SK-N-SH treated with all-trans-retinoic acid at 6 μM for 48 hours (cell line): ENCODE results near the gene TBX19.
A peak's percentile ranks its signal among the peaks of the same experiment; 100 is the strongest.

ENCODE experiments used
- ATAC-seq: fragments of 200-7000 bp; cut with Tn5 transposase; 3 replicates; pipeline ENCODE4 v1.9.1; 2020; ENCODE audit warnings: mild to moderate bottlenecking, moderate library complexity
- ARNTL ChIP-seq: fragments of 450-650 bp; formaldehyde crosslinking; IDR thresholded peaks from 2 replicates; pipeline ENCODE4 v1.5.0; 2020; ENCODE audit warnings: low read depth, mild to moderate bottlenecking, moderate library complexity, borderline replicate concordance
- CSDC2 ChIP-seq: fragments of 250-450 bp; sonication (Bioruptor Pico); IDR thresholded peaks from 2 replicates; pipeline ENCODE4 v1.5.0; 2020; ENCODE audit warnings: mild to moderate bottlenecking, moderate library complexity
- ESRRG ChIP-seq: fragments of 250-450 bp; sonication (Bioruptor Pico); IDR thresholded peaks from 2 replicates; pipeline ENCODE4 v1.6.1; 2021; ENCODE audit warnings: mild to moderate bottlenecking
- GLIS3 ChIP-seq: fragments of 250-450 bp; sonication (Bioruptor Pico); IDR thresholded peaks from 2 replicates; pipeline ENCODE4 v1.5.0; 2020; ENCODE audit warnings: mild to moderate bottlenecking, moderate library complexity
- OSR1 ChIP-seq: fragments of 250-450 bp; sonication (Bioruptor Pico); IDR thresholded peaks from 2 replicates; pipeline ENCODE4 v1.8.0; 2022; ENCODE audit warnings: moderate library complexity, mild to moderate bottlenecking, inconsistent platforms
- PPARA ChIP-seq: fragments of 250-450 bp; sonication (Bioruptor Pico); IDR thresholded peaks from 2 replicates; pipeline ENCODE4 v1.5.0; 2020; ENCODE audit warnings: mild to moderate bottlenecking, borderline replicate concordance
- RARB ChIP-seq: fragments of 250-450 bp; sonication (Bioruptor Pico); IDR thresholded peaks from 2 replicates; pipeline ENCODE4 v1.8.0; 2021; ENCODE audit warnings: mild to moderate bottlenecking, moderate library complexity
- SNAI2 ChIP-seq: fragments of 250-450 bp; sonication (Bioruptor Pico); IDR thresholded peaks from 2 replicates; pipeline ENCODE4 v1.5.0; 2020; ENCODE audit warnings: mild to moderate bottlenecking, moderate library complexity
- TCF4 ChIP-seq: fragments of 250-450 bp; sonication (Bioruptor Pico); IDR thresholded peaks from 2 replicates; pipeline ENCODE4 v1.8.0; 2021; ENCODE audit warnings: mild to moderate bottlenecking, moderate library complexity, borderline replicate concordance
- TOX ChIP-seq: fragments of 250-450 bp; sonication (Bioruptor Pico); IDR thresholded peaks from 2 replicates; pipeline ENCODE4 v1.8.0; 2021; ENCODE audit warnings: mild to moderate bottlenecking, moderate library complexity, borderline replicate concordance
- ZC3H10 ChIP-seq: fragments of 250-450 bp; sonication (Bioruptor Pico); IDR thresholded peaks from 2 replicates; pipeline ENCODE4 v1.5.1; 2021; ENCODE audit warnings: mild to moderate bottlenecking, moderate library complexity
- ZFP3 ChIP-seq: fragments of 250-450 bp; sonication (Bioruptor Pico); IDR thresholded peaks from 2 replicates; pipeline ENCODE4 v1.5.0; 2020; ENCODE audit warnings: mild to moderate bottlenecking, moderate library complexity
- ZFP30 ChIP-seq: fragments of 450-650 bp; formaldehyde crosslinking; IDR thresholded peaks from 2 replicates; pipeline ENCODE4 v1.5.0; 2022; ENCODE audit warnings: mild to moderate bottlenecking, moderate library complexity
- ZNF565 ChIP-seq: fragments of 450-650 bp; formaldehyde crosslinking; conservative IDR thresholded peaks from 2 replicates; pipeline ENCODE4 v1.5.0; 2020; ENCODE audit warnings: low read depth, mild to moderate bottlenecking, moderate library complexity
- ZNF70 ChIP-seq: fragments of 450-650 bp; formaldehyde crosslinking; IDR thresholded peaks from 2 replicates; pipeline ENCODE4 v1.5.0; 2020; ENCODE audit warnings: mild to moderate bottlenecking, moderate library complexity
- ZNF8 ChIP-seq: fragments of 450-650 bp; formaldehyde crosslinking; IDR thresholded peaks from 2 replicates; pipeline ENCODE4 v1.5.0; 2020; ENCODE audit warnings: mild to moderate bottlenecking, moderate library complexity
- TF ChIP-seq, protein P1 (sequence below): fragments of 250-450 bp; sonication (Bioruptor Pico); IDR thresholded peaks from 2 replicates; pipeline ENCODE4 v1.8.0; 2021; ENCODE audit warnings: low read depth, mild to moderate bottlenecking, moderate library complexity, borderline replicate concordance
- TF ChIP-seq, protein P2 (sequence below): fragments of 250-450 bp; sonication (Bioruptor Pico); IDR thresholded peaks from 2 replicates; pipeline ENCODE4 v1.5.0; 2020; ENCODE audit warnings: mild to moderate bottlenecking, moderate library complexity
- TF ChIP-seq, protein P3 (sequence below): fragments of 250-450 bp; sonication (Bioruptor Pico); IDR thresholded peaks from 2 replicates; pipeline ENCODE4 v1.5.1; 2021; ENCODE audit warnings: mild to moderate bottlenecking, moderate library complexity
- TF ChIP-seq, protein P4 (sequence below): fragments of 250-450 bp; sonication (Bioruptor Pico); IDR thresholded peaks from 2 replicates; pipeline ENCODE4 v1.5.1; 2020; ENCODE audit warnings: low read depth, mild to moderate bottlenecking, moderate library complexity

The TBX19 gene

DNA sequence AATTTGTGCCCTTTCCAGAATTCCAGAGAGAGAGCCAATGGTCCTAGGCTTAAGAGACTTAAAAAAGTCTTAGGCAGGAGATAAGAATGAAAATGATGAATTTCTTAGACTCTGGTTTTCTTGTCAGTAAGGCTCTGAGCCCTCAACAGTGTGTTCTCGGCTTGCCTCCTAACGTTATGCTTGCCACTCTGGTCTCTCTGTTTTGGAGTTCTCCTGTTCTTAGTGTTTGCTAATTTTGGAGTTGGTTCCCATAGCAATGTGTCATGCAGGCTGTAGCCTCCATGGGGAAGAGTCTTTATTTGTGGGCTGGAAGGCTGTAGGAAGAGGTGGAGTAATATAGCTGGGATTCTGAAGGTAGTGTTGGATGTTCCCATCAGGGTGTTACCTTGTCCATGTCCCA is 19.9 kb downstream of the TBX19 start:
- no peak for ATAC-seq
- TF ChIP-seq, protein P1, sequence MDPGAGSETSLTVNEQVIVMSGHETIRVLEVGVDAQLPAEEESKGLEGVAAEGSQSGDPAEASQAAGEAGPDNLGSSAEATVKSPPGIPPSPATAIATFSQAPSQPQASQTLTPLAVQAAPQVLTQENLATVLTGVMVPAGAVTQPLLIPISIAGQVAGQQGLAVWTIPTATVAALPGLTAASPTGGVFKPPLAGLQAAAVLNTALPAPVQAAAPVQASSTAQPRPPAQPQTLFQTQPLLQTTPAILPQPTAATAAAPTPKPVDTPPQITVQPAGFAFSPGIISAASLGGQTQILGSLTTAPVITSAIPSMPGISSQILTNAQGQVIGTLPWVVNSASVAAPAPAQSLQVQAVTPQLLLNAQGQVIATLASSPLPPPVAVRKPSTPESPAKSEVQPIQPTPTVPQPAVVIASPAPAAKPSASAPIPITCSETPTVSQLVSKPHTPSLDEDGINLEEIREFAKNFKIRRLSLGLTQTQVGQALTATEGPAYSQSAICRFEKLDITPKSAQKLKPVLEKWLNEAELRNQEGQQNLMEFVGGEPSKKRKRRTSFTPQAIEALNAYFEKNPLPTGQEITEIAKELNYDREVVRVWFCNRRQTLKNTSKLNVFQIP = no peak
- TF ChIP-seq PPARA (CRISPR knock-in tag) (no peak), RARB (CRISPR knock-in tag) (no peak), ESRRG (CRISPR knock-in tag) (no peak), ZFP30 (CRISPR knock-in tag) (no peak), TCF4 (CRISPR knock-in tag) (no peak), ZC3H10 (no peak), SNAI2 (no peak), ZNF8 (CRISPR knock-in tag) (no peak)
- TF ChIP-seq, protein P2, sequence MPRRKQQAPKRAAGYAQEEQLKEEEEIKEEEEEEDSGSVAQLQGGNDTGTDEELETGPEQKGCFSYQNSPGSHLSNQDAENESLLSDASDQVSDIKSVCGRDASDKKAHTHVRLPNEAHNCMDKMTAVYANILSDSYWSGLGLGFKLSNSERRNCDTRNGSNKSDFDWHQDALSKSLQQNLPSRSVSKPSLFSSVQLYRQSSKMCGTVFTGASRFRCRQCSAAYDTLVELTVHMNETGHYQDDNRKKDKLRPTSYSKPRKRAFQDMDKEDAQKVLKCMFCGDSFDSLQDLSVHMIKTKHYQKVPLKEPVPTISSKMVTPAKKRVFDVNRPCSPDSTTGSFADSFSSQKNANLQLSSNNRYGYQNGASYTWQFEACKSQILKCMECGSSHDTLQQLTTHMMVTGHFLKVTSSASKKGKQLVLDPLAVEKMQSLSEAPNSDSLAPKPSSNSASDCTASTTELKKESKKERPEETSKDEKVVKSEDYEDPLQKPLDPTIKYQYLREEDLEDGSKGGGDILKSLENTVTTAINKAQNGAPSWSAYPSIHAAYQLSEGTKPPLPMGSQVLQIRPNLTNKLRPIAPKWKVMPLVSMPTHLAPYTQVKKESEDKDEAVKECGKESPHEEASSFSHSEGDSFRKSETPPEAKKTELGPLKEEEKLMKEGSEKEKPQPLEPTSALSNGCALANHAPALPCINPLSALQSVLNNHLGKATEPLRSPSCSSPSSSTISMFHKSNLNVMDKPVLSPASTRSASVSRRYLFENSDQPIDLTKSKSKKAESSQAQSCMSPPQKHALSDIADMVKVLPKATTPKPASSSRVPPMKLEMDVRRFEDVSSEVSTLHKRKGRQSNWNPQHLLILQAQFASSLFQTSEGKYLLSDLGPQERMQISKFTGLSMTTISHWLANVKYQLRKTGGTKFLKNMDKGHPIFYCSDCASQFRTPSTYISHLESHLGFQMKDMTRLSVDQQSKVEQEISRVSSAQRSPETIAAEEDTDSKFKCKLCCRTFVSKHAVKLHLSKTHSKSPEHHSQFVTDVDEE (CRISPR knock-in tag) = no peak
- TF ChIP-seq, protein P3, sequence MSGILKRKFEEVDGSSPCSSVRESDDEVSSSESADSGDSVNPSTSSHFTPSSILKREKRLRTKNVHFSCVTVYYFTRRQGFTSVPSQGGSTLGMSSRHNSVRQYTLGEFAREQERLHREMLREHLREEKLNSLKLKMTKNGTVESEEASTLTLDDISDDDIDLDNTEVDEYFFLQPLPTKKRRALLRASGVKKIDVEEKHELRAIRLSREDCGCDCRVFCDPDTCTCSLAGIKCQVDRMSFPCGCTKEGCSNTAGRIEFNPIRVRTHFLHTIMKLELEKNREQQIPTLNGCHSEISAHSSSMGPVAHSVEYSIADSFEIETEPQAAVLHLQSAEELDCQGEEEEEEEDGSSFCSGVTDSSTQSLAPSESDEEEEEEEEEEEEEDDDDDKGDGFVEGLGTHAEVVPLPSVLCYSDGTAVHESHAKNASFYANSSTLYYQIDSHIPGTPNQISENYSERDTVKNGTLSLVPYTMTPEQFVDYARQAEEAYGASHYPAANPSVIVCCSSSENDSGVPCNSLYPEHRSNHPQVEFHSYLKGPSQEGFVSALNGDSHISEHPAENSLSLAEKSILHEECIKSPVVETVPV (CRISPR knock-in tag) = no peak

DNA sequence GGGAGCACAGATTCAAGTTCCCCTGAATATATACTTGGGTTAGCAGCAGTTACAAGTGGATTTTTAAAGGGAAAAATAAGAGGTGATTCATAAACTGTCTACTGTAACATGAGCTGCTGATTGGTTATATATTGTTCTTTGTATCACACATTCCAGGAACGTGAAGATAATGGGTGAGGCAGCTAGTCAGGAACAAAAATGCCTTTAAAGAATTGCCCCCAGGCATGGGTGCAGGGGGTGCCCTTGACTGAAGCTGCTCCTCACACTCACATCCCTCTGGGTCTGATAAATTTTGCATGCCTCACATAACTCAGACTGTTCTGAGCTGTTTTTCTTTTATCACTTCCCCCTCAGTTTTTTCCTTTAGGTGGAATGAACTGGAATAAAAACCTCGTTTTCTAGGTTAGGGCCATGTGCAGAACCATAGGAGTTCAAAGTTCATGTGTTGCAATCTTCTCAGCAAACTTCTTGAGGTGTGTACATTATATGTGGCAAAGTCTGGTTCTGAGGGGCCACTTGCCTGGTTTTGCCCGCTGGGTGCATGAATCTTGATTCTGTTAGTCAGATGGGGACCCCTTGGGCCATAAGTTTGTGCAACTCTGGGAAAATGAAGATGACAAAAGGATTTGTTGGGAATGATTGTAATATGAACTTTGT is 21.1 kb downstream of the TBX19 start:
- no peak for TF ChIP-seq RARB (CRISPR knock-in tag)
- TF ChIP-seq ARNTL (CRISPR knock-in tag) = no peak
- TF ChIP-seq GLIS3 = no peak
- no peak for TF ChIP-seq TOX (CRISPR knock-in tag)
- TF ChIP-seq, protein P4, sequence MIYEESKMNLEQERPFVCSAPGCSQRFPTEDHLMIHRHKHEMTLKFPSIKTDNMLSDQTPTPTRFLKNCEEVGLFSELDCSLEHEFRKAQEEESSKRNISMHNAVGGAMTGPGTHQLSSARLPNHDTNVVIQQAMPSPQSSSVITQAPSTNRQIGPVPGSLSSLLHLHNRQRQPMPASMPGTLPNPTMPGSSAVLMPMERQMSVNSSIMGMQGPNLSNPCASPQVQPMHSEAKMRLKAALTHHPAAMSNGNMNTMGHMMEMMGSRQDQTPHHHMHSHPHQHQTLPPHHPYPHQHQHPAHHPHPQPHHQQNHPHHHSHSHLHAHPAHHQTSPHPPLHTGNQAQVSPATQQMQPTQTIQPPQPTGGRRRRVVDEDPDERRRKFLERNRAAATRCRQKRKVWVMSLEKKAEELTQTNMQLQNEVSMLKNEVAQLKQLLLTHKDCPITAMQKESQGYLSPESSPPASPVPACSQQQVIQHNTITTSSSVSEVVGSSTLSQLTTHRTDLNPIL (CRISPR knock-in tag) = no peak
- TF ChIP-seq ZFP3 = no peak
- TF ChIP-seq ZFP30 (CRISPR knock-in tag) = no peak
- TF ChIP-seq, protein P1 = no peak
- no peak for TF ChIP-seq OSR1
- TF ChIP-seq ZNF565 (CRISPR knock-in tag) = no peak
- TF ChIP-seq TCF4 (CRISPR knock-in tag) = no peak
- TF ChIP-seq, protein P3 (CRISPR knock-in tag) = no peak
- TF ChIP-seq, protein P2 (CRISPR knock-in tag) = no peak
- TF ChIP-seq CSDC2 = no peak
- TF ChIP-seq ZNF70 (CRISPR knock-in tag) = no peak
- TF ChIP-seq PPARA (CRISPR knock-in tag) = no peak
- no peak for TF ChIP-seq ZNF8 (CRISPR knock-in tag)
- TF ChIP-seq SNAI2 = no peak
- ATAC-seq = peak; percentile 88
